ENCODE data around the gene HDGFL2.

Gene HDGFL2

DNA sequence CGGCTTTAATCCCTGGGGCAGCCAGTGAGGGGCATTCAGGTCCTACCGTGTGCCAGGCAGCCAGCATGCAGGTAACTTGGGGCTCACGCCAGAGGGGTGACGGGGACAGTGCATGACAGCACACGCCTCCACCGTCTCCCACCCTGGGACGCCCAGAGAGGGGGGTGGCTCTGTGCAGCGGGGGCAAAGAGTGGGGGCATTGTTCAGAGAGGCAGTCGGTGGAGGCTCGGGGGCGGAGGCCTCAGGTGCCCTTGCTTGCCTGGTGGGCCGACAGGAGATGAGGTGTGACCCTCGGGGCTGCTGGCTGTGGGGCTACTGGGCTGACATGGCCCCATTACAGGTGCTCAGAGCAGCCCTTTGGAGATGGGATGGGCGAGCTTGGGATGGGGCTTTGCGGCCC is 27.8 kb downstream of the HDGFL2 start:
- TF ChIP-seq, protein P1, sequence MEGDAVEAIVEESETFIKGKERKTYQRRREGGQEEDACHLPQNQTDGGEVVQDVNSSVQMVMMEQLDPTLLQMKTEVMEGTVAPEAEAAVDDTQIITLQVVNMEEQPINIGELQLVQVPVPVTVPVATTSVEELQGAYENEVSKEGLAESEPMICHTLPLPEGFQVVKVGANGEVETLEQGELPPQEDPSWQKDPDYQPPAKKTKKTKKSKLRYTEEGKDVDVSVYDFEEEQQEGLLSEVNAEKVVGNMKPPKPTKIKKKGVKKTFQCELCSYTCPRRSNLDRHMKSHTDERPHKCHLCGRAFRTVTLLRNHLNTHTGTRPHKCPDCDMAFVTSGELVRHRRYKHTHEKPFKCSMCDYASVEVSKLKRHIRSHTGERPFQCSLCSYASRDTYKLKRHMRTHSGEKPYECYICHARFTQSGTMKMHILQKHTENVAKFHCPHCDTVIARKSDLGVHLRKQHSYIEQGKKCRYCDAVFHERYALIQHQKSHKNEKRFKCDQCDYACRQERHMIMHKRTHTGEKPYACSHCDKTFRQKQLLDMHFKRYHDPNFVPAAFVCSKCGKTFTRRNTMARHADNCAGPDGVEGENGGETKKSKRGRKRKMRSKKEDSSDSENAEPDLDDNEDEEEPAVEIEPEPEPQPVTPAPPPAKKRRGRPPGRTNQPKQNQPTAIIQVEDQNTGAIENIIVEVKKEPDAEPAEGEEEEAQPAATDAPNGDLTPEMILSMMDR (IDR thresholded peaks at IDR 0.05; ENCODE audit: insufficient read depth, low read depth, low read length, missing control alignments): no peak
- no peak overlapping the region for H3K4me3 ChIP-seq (ENCODE audit: low read length)
- no peak for DNase-seq (ENCODE audit: low read depth)

DNA sequence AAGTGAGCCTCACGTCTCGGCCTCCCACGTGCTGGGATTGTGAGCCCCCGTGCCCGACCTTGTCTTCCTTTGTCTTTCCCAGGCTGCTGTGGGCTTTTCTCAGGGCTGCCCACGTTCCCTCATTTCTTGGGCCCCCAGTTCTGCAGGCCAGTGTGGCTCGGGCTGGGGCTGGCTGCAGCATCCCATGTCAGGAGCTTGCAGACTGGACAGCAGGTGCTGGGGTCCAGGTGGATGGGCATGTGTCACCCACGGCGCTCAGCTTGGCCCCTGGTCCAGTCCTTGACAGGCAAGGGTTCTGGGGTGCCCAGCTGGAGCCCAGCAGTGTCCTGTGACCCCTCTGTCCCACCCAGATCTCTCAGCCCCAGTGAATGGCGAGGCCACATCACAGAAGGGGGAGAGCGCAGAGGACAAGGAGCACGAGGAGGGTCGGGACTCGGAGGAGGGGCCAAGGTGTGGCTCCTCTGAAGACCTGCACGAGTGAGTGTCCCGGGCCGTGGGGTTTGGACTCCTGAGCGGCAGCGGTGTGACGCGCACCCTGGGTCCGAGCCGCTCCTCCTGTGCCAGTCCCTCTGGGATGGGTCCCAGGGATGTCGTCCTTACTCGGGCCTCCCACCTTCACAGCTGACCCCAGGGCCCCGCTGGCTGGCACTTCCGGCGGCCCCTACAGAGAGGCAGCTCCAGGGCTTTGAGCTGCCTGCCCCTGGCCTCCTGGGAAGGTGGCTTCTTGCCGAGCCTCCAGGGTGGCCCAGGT is 28.9 kb downstream of the HDGFL2 start:
- H3K4me3 ChIP-seq (ENCODE audit: low read length): no peak overlapping the region
- TF ChIP-seq, protein P1 (IDR thresholded peaks at IDR 0.05; ENCODE audit: insufficient read depth, low read depth, low read length, missing control alignments): no peak
- no peak for DNase-seq (ENCODE audit: low read depth)

DNA sequence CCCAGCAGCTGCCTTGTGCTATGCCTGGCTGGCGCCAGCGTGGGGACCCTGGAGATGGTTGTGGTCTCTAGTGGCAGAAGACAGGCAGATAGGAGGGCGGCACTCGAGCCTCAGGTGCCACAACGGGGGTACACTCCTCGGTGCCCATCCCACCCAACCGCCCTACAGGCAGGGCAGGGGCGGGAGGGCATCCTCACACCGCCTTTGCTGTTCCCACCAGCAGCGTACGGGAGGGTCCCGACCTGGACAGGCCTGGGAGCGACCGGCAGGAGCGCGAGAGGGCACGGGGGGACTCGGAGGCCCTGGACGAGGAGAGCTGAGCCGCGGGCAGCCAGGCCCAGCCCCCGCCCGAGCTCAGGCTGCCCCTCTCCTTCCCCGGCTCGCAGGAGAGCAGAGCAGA is 29.6 kb downstream of the HDGFL2 start:
- TF ChIP-seq, protein P1 (IDR thresholded peaks at IDR 0.05; ENCODE audit: insufficient read depth, low read depth, low read length, missing control alignments): no peak
- no peak overlapping the region for H3K4me3 ChIP-seq (ENCODE audit: low read length)
- no peak for DNase-seq (ENCODE audit: low read depth)

DNA sequence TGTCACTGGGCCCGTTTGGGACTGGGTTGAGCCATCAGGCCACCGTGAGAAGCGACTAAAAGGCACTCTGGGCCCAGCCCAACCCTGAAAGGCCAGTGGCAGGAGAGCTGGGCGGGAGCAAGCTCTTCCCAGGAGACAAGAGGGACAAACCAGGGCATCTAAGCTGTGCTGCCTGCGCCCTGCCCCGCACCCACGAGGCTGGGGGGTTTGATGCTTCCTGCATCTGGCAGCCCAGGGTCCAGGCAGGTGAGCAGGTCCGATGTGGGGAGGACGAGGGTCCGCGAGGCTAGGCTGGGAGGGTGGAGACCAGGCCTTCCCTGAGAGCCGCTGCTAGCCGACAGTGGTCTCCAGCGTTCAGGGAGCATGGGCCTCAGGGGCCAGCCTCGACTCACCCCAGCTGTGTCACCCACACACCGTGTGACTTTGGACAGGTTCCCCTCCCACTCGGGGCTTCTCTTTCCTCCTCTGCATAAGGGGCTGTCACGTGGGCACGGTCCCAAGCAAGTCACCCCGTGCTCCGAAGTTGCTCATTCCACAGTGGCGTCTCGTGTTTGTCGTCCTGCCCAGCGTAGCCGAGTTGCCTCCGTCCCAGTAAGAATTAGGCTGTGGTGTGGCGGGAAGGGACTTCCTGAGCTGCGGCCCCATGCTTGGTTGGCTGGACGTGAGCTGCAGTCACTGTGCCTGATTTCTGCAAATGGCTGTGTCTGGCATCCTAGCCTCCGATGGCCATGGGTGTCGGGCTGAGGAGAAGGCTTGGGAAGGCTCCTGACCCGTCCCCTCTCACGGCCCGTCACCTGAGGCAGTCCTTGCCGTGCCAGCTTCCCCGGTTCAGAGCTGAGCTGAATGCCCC is 30.4 kb downstream of the HDGFL2 start:
- TF ChIP-seq, protein P1 (IDR thresholded peaks at IDR 0.05; ENCODE audit: insufficient read depth, low read depth, low read length, missing control alignments): no peak
- DNase-seq (ENCODE audit: low read depth): no peak
- H3K4me3 ChIP-seq (ENCODE audit: low read length): no peak overlapping the region

DNA sequence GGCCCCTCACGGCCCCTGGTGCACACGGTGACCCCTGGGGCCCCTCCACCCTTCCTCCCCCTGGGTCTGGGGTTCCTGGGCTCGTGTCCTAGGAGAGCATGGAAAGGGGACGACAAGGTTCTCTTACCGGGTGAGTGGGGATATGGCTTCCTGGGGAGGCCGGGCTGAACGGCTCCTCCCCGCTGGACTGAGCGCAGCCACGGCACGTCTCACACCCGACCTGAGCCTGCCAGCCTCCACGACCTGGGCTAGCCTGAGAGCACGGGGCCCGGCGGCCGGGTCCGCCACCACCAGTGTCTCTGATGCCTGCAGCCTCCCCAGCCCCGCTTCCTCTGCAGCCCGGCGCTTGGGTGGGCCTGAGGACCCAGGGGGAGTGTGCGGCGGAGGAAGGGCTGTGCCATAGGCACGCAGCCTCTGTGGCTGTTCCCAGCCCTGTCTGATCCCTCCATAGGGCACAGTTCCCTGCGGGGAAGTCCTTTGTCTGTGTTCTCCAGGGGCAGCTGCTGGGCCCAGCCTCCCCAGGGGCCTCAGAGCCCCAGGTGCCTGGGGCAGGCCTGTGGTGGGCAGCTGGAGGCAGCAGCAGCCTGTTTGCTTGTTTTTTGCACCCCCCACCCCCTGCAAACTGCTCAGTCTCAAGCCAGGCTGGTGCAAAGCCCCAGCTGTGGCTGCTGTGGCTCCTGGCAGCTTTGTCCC is 31.2 kb downstream of the HDGFL2 start:
- no peak for DNase-seq (ENCODE audit: low read depth)
- TF ChIP-seq, protein P1 (IDR thresholded peaks at IDR 0.05; ENCODE audit: insufficient read depth, low read depth, low read length, missing control alignments): no peak
- H3K4me3 ChIP-seq (ENCODE audit: low read length): no peak overlapping the region

DNA sequence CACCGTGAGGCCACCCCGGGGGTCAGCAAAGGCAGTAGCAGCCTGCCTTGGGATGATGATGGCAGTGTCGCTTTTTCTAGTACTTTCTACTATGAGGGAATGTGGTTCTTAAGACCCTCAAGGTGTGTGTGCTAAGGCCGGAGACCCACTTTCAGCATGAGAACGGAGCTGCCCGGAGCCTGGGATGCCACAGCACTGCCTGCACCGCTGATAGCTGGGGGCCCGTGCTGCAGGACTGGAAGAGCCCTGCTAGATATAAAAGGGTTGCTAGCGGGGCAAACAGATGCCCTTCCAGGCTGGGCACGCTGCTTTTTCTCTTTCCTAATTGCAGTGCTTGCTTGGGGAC is 31.7 kb downstream of the HDGFL2 start:
- TF ChIP-seq, protein P1 (IDR thresholded peaks at IDR 0.05; ENCODE audit: insufficient read depth, low read depth, low read length, missing control alignments): no peak
- no peak for DNase-seq (ENCODE audit: low read depth)
- H3K4me3 ChIP-seq (ENCODE audit: low read length): no peak overlapping the region
